NCI-H2227 treated with DMSO at 0.1 percent for 48 hours (cell line): ENCODE data around the gene PRKD2.

Experiments
- DNase-seq: peaks from one replicate; lab custom pipeline; 2025; lab: John Stamatoyannopoulos, UW

The PRKD2 gene

GRCh38 chr19:46661020-46661731, 55.7 kb downstream of the PRKD2 start, which contains the start of gene DACT3:
TSS of gene DACT3 (minus strand) at chr19:46661182. CDS start at chr19:46661064, 118 bp downstream.
- DNase-seq, result peak; percentile 96

GRCh38 chr19:46660551-46661019, 56.3 kb downstream of the PRKD2 start:
- no peak for DNase-seq

- DNase-seq, result no peak
Measured at GRCh38 chr19:46660008-46660517, 56.9 kb downstream of the PRKD2 start.

GRCh38 chr19:46659151-46660007, 57.5 kb downstream of the PRKD2 start:
- no peak for DNase-seq

GRCh38 chr19:46656541-46656940, 60.4 kb downstream of the PRKD2 start:
- DNase-seq, result no peak

- DNase-seq, result no peak
Measured at GRCh38 chr19:46654621-46655152, 62.2 kb downstream of the PRKD2 start.

- DNase-seq, result no peak
Measured at GRCh38 chr19:46650445-46650844, 66.5 kb downstream of the PRKD2 start.

GRCh38 chr19:46648961-46649960, 67.7 kb downstream of the PRKD2 start:
- no peak for DNase-seq

- no peak for DNase-seq
Measured at GRCh38 chr19:46648060-46648960, 68.6 kb downstream of the PRKD2 start.

- DNase-seq, result no peak
Measured at GRCh38 chr19:46646402-46646801, 70.5 kb downstream of the PRKD2 start.

GRCh38 chr19:46644720-46645119, 72.2 kb downstream of the PRKD2 start:
- no peak for DNase-seq

- no peak for DNase-seq
Measured at GRCh38 chr19:46640656-46641055, 76.3 kb downstream of the PRKD2 start.

GRCh38 chr19:46639358-46640182, 77.3 kb downstream of the PRKD2 start:
- peak; percentile 11 for DNase-seq

GRCh38 chr19:46637224-46637623, 79.7 kb downstream of the PRKD2 start:
- DNase-seq, result no peak

- no peak for DNase-seq
Measured at GRCh38 chr19:46635920-46636761, 80.8 kb downstream of the PRKD2 start, which contains the start of gene GNG8. TSS of gene GNG8 (minus strand) at chr19:46636202. CDS start at chr19:46634682, 1,520 bp downstream.

- no peak for DNase-seq
Measured at GRCh38 chr19:46634656-46635218, 82.2 kb downstream of the PRKD2 start.

- peak; percentile 65 for DNase-seq
Measured at GRCh38 chr19:46634045-46634655, 82.8 kb downstream of the PRKD2 start.
